Fibroblast of lung (primary cell): ENCODE results near the gene GK. TPM values are rescaled to one million over a fixed set of nuclear protein-coding genes. Genes with fewer than 3 reads are reported as not detected.
A peak's percentile ranks its signal among the peaks of the same experiment; 100 is the strongest.

Experiments
- DNase-seq, 2 donors: peaks; one replicate each; pipeline versions ENCODE4 v3.0.0 to v3.0.0-alpha.2; 2010; ENCODE audit warnings: low read depth in 2 of 2
- H2AFZ ChIP-seq: 2 replicates; pipeline ENCODE4 v1.5.1; 2012; ENCODE audit warnings: low read length, control low read depth, inconsistent platforms
- H3K27ac ChIP-seq: 2 replicates; pipeline ENCODE4 v1.5.1; 2011; ENCODE audit warnings: low read length, control low read depth; ENCODE audit not compliant: insufficient read depth
- H3K27me3 ChIP-seq: 2 replicates; pipeline ENCODE4 v1.5.1; 2011; ENCODE audit warnings: mild to moderate bottlenecking, low read length; ENCODE audit not compliant: control insufficient read depth, insufficient read depth
- H3K36me3 ChIP-seq: 2 replicates; pipeline ENCODE4 v1.5.1; 2011; ENCODE audit warnings: low read length; ENCODE audit not compliant: control insufficient read depth, insufficient read depth
- H3K4me1 ChIP-seq: 2 replicates; pipeline ENCODE4 v1.5.1; 2011; ENCODE audit warnings: low read length; ENCODE audit not compliant: control insufficient read depth, insufficient read depth; ENCODE audit errors: extremely low read depth
- H3K4me2 ChIP-seq: 2 replicates; pipeline ENCODE4 v1.5.1; 2011; ENCODE audit warnings: low read length, control low read depth; ENCODE audit not compliant: insufficient read depth; ENCODE audit errors: extremely low read depth
- H3K4me3 ChIP-seq, 4 experiments: fragments of 200-600 bp in 1 of 4; sonication (generic) in 1 of 4; replicated peaks in 1 of 4; 2 replicates each; pipeline ENCODE4 v1.5.1; 2011 to 2016; ENCODE audit warnings: low read length in 4 of 4, low read depth in 3 of 4, mild to moderate bottlenecking in 3 of 4, control low read depth in 2 of 4, inconsistent platforms in 1 of 4, mixed read lengths in 1 of 4; ENCODE audit not compliant: insufficient read depth in 1 of 4; ENCODE audit errors: control extremely low read depth in 1 of 4
- H3K79me2 ChIP-seq: 2 replicates; pipeline ENCODE4 v1.5.1; 2012; ENCODE audit warnings: mild to moderate bottlenecking, low read length, inconsistent platforms; ENCODE audit not compliant: control insufficient read depth, insufficient read depth
- H3K9ac ChIP-seq: 2 replicates; pipeline ENCODE4 v1.5.1; 2011; ENCODE audit warnings: mild to moderate bottlenecking, low read length, control low read depth; ENCODE audit not compliant: insufficient read depth
- H3K9me3 ChIP-seq: 2 replicates; pipeline ENCODE4 v1.5.1; 2012; ENCODE audit warnings: low read depth, low read length; ENCODE audit not compliant: control insufficient read depth, insufficient read depth
- H4K20me1 ChIP-seq: 2 replicates; pipeline ENCODE4 v1.5.1; 2011; ENCODE audit warnings: low read length; ENCODE audit not compliant: control insufficient read depth, insufficient read depth; ENCODE audit errors: extremely low read depth
- EZH2 ChIP-seq: IDR thresholded peaks from 2 replicates; pipeline ENCODE4 v1.5.1; 2012; ENCODE audit warnings: low read length, control low read depth, mild to moderate bottlenecking; ENCODE audit errors: missing control alignments
- polyA plus RNA-seq, 2 donors: library from polyadenylated mRNA; depleted of rRNA in 1 of 2; stranded (reverse) in 1 of 2; unstranded in 1 of 2; fragments of >200 nt; gene quantifications; 2 replicates each; pipeline ENCODE4 v1.2.1, GENCODE V29; 2011 to 2012; ENCODE audit warnings: missing spikeins in 1 of 2
- total RNA-seq: library from RNA; depleted of rRNA; stranded (reverse); fragments of >200 nt; gene quantifications from 2 replicates; pipeline ENCODE4 v1.2.1, GENCODE V29; 2014
- TF ChIP-seq, protein P1 (sequence below), 2 donors: IDR thresholded peaks in 1 of 2; conservative IDR thresholded peaks in 1 of 2; 1 replicate in 1 of 2; 2 replicates in 1 of 2; pipeline ENCODE4 v1.5.1; 2011 to 2012; ENCODE audit warnings: low read length in 2 of 2, control low read depth in 1 of 2, inconsistent platforms in 1 of 2, low read depth in 1 of 2, mild to moderate bottlenecking in 1 of 2

Gene GK
- total and polyA plus RNA-seq, 2 donors (not counting 1 experiment from before 2014, with no cell fraction given) = 11.9 to 44.4 TPM

DNA sequence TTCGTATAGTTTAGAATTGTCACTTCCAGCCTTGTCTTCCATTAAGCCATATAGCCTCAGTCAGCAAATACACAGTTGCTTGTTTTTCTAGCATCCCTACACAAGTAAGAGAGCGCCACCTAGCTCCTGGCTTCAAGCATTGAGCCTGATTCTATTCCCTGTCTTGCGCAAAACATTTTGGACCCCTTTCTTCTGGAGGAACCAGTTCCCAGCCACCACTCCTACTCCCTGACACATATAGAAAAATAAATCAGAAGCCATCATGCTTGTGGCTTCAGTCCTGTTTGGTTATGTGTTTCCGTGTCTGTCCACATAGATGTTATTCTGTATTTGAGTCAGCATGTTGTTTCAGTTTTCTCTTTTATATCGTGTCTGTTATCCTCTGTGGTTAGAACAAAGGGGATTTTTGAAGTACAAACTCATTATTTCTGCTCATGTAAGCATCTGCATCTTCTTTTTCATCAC is 59.9 kb downstream of the GK start:
- Histone ChIP-seq H3K9me3 (no peaks in the 10 kb centered on the region), H3K9ac (no peak overlapping the region), H3K4me3 (no peak overlapping the region), H3K27me3 (no peaks in the 10 kb centered on the region), H3K79me2 (no peaks in the 10 kb centered on the region), H3K27ac (no peak overlapping the region), H3K4me1 (no peaks in the 10 kb centered on the region), H3K4me2 (no peak overlapping the region), H4K20me1 (no peaks in the 10 kb centered on the region), H3K36me3 (no peaks in the 10 kb centered on the region), H2AFZ (no peak overlapping the region)
- DNase-seq = peak; percentile 49 to 81
- TF ChIP-seq, protein P1, sequence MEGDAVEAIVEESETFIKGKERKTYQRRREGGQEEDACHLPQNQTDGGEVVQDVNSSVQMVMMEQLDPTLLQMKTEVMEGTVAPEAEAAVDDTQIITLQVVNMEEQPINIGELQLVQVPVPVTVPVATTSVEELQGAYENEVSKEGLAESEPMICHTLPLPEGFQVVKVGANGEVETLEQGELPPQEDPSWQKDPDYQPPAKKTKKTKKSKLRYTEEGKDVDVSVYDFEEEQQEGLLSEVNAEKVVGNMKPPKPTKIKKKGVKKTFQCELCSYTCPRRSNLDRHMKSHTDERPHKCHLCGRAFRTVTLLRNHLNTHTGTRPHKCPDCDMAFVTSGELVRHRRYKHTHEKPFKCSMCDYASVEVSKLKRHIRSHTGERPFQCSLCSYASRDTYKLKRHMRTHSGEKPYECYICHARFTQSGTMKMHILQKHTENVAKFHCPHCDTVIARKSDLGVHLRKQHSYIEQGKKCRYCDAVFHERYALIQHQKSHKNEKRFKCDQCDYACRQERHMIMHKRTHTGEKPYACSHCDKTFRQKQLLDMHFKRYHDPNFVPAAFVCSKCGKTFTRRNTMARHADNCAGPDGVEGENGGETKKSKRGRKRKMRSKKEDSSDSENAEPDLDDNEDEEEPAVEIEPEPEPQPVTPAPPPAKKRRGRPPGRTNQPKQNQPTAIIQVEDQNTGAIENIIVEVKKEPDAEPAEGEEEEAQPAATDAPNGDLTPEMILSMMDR (conservative IDR thresholded peaks at IDR 0.05 in 1 of 2, IDR thresholded peaks at IDR 0.05 in 1 of 2; ENCODE audit: low read depth in 1 of 2, low read length in 2 of 2) = peak; percentile 71 to 72
- TF ChIP-seq EZH2 = no peak

DNA sequence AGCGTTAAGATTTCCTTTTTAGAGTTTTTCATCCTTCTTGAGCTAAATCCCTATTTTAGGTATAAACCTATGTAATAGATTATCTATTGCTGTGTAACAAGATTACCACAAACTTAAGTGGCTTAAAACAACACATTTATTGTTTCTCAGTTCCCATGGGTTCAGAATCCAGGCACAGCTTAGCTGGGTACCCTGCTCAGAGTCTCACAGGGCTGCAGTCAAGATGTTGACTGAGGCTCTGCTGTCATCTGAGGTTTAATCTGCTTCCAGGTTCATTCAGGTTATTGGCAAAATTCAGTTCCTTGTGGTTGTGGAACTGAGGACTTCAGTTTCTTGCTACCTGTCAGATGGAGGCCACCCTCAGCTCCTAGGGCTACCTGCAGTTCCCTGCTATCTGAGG is 60.9 kb downstream of the GK start:
- no peaks in the 10 kb centered on the region for H4K20me1 ChIP-seq
- no peaks in the 10 kb centered on the region for H3K27me3 ChIP-seq
- no peak overlapping the region for H2AFZ ChIP-seq
- H3K36me3 ChIP-seq = no peaks in the 10 kb centered on the region
- no peaks in the 10 kb centered on the region for H3K4me1 ChIP-seq
- no peak overlapping the region for H3K4me2 ChIP-seq
- H3K9ac ChIP-seq = no peak overlapping the region
- no peak overlapping the region for H3K27ac ChIP-seq
- TF ChIP-seq, protein P1 (conservative IDR thresholded peaks at IDR 0.05 in 1 of 2, IDR thresholded peaks at IDR 0.05 in 1 of 2; ENCODE audit: low read depth in 1 of 2, low read length in 2 of 2) = no peak
- no peak for TF ChIP-seq EZH2
- H3K4me3 ChIP-seq = no peak overlapping the region
- DNase-seq = no peak
- no peaks in the 10 kb centered on the region for H3K9me3 ChIP-seq
- H3K79me2 ChIP-seq = no peaks in the 10 kb centered on the region

- H3K79me2 ChIP-seq = no peaks in the 10 kb centered on the region
- no peak overlapping the region for H2AFZ ChIP-seq
- no peaks in the 10 kb centered on the region for H4K20me1 ChIP-seq
- no peaks in the 10 kb centered on the region for H3K36me3 ChIP-seq
- H3K27ac ChIP-seq = no peak overlapping the region
- H3K4me3 ChIP-seq = no peak overlapping the region
- H3K27me3 ChIP-seq = no peaks in the 10 kb centered on the region
- DNase-seq = no peak
- TF ChIP-seq EZH2 = no peak
- TF ChIP-seq, protein P1 (conservative IDR thresholded peaks at IDR 0.05 in 1 of 2, IDR thresholded peaks at IDR 0.05 in 1 of 2; ENCODE audit: low read depth in 1 of 2, low read length in 2 of 2) = no peak
- no peak overlapping the region for H3K4me2 ChIP-seq
- H3K9me3 ChIP-seq = no peaks in the 10 kb centered on the region
- no peaks in the 10 kb centered on the region for H3K4me1 ChIP-seq
- H3K9ac ChIP-seq = no peak overlapping the region
Observed at GRCh38 chrX:30715976-30716375, 62.8 kb downstream of the GK start.
